ENCODE data around the gene RTF1. TPM values are rescaled to one million over a fixed set of nuclear protein-coding genes. Genes with fewer than 3 reads are reported as not detected.

RTF1 gene
- total RNA-seq, 1 experiment from 2014 or later: 47.6 TPM

GRCh38 chr15:41486286-41486685 lies 69.4 kb downstream of the RTF1 start:
- no peaks in the 10 kb centered on the region for H3K27me3 ChIP-seq (replicated peaks; ENCODE audit: insufficient read depth, low read depth, low read length, poor library complexity)
- no peaks in the 10 kb centered on the region for H3K4me1 ChIP-seq (ENCODE audit: insufficient read depth, low read length, poor library complexity, severe bottlenecking)
- no peaks in the 10 kb centered on the region for H3K9me3 ChIP-seq (ENCODE audit: low read depth, low read length, poor library complexity, severe bottlenecking)
- no peak overlapping the region for H3K4me3 ChIP-seq (ENCODE audit: low read depth, low read length, poor library complexity, severe bottlenecking)
- no peak overlapping the region for H3K27ac ChIP-seq (ENCODE audit: low read depth, low read length, poor library complexity, severe bottlenecking)
- peaks cover 3% of the 10 kb centered on the region for H3K36me3 ChIP-seq (ENCODE audit: insufficient read depth, low read length, poor library complexity, severe bottlenecking)
- no peak for DNase-seq (ENCODE audit: low spot score)
- ChIA-PET POLR2A (ENCODE audit: low non-redundant PET) (no interaction called here), CTCF (no interaction called here)
- intact Hi-C loops (cut with micrococcal nuclease; ENCODE audit: unreplicated experiment): no loop called here
- BruUV-seq (replicated peaks): no TSS peak
- no peak for TF ChIP-seq CTCF (conservative IDR thresholded peaks at IDR 0.05; ENCODE audit: low read depth, low read length)
- TF ChIP-seq EZH2 (IDR thresholded peaks at IDR 0.05; ENCODE audit: borderline replicate concordance, low read depth, low read length, poor library complexity, severe bottlenecking): no peak

- Histone ChIP-seq H3K27ac (ENCODE audit: low read depth, low read length, poor library complexity, severe bottlenecking) (no peak overlapping the region), H3K36me3 (ENCODE audit: insufficient read depth, low read length, poor library complexity, severe bottlenecking) (no peaks in the 10 kb centered on the region), H3K27me3 (replicated peaks; ENCODE audit: insufficient read depth, low read depth, low read length, poor library complexity) (no peaks in the 10 kb centered on the region), H3K4me1 (ENCODE audit: insufficient read depth, low read length, poor library complexity, severe bottlenecking) (peaks cover under 1% of the 10 kb centered on the region), H3K9me3 (ENCODE audit: low read depth, low read length, poor library complexity, severe bottlenecking) (no peaks in the 10 kb centered on the region), H3K4me3 (ENCODE audit: low read depth, low read length, poor library complexity, severe bottlenecking) (no peak overlapping the region)
- CTCF ChIA-PET: no interaction called here
- TF ChIP-seq EZH2 (IDR thresholded peaks at IDR 0.05; ENCODE audit: borderline replicate concordance, low read depth, low read length, poor library complexity, severe bottlenecking) (no peak), CTCF (conservative IDR thresholded peaks at IDR 0.05; ENCODE audit: low read depth, low read length) (no peak)
- POLR2A ChIA-PET (ENCODE audit: low non-redundant PET): no interaction called here
- DNase-seq (ENCODE audit: low spot score): no peak
- no TSS peak for BruUV-seq (replicated peaks)
- intact Hi-C loops (cut with micrococcal nuclease; ENCODE audit: unreplicated experiment): no loop called here
Measured at GRCh38 chr15:41487381-41487780, 70.5 kb downstream of the RTF1 start.

- intact Hi-C loops (cut with micrococcal nuclease; ENCODE audit: unreplicated experiment): no loop called here
- Histone ChIP-seq H3K36me3 (ENCODE audit: insufficient read depth, low read length, poor library complexity, severe bottlenecking) (no peaks in the 10 kb centered on the region), H3K27ac (ENCODE audit: low read depth, low read length, poor library complexity, severe bottlenecking) (no peak overlapping the region), H3K4me1 (ENCODE audit: insufficient read depth, low read length, poor library complexity, severe bottlenecking) (peaks cover 4% of the 10 kb centered on the region), H3K27me3 (replicated peaks; ENCODE audit: insufficient read depth, low read depth, low read length, poor library complexity) (no peaks in the 10 kb centered on the region), H3K9me3 (ENCODE audit: low read depth, low read length, poor library complexity, severe bottlenecking) (no peaks in the 10 kb centered on the region), H3K4me3 (ENCODE audit: low read depth, low read length, poor library complexity, severe bottlenecking) (no peak overlapping the region)
- no peak for DNase-seq (ENCODE audit: low spot score)
- no TSS peak for BruUV-seq (replicated peaks)
- ChIA-PET POLR2A (ENCODE audit: low non-redundant PET) (no interaction called here), CTCF (no interaction called here)
- no peak for TF ChIP-seq EZH2 (IDR thresholded peaks at IDR 0.05; ENCODE audit: borderline replicate concordance, low read depth, low read length, poor library complexity, severe bottlenecking)
- no peak for TF ChIP-seq CTCF (conservative IDR thresholded peaks at IDR 0.05; ENCODE audit: low read depth, low read length)
Measured at GRCh38 chr15:41487802-41488201, 70.9 kb downstream of the RTF1 start.

All from A673 (cell line).